Measurements from ENCODE around the gene LAIR2. TPM values are rescaled to one million over a fixed set of nuclear protein-coding genes. Genes with fewer than 3 reads are reported as not detected.
A peak's percentile ranks its signal among the peaks of the same experiment; 100 is the strongest.

The LAIR2 gene
- total and polyA plus RNA-seq, 2 donors (not counting 1 experiment from before 2014, with no cell fraction given) = not detected

- Histone ChIP-seq H3K27ac (ENCODE audit: insufficient read depth, low read length) (no peak overlapping the region), H3K4me1 (ENCODE audit: control insufficient read depth, extremely low read depth, insufficient read depth, low read length) (no peaks in the 10 kb centered on the region)
- no peak for DNase-seq (ENCODE audit: low read depth in 2 of 2)
Measured at GRCh38 chr19:54521860-54522513, 19.4 kb downstream of the LAIR2 start.

DNA sequence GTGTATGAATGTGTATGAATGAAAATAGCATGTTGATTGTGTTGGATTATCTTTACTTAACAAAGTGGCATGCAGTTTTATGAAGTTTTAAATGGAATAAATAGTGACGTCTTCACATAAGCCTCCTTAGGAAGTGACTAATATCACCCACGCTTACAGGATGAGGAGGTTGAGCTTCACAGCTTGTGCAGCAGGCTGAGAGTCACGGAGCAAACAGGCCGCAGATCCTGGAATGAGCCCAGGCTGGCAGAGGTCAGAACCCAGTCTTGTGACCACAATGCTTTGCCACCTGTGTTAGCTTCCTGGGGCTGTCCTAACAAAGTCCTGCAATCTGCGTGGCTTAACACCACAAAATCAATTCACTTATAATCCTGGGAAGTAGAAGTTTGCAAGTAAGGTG is 20.8 kb downstream of the LAIR2 start:
- Histone ChIP-seq H2AFZ (ENCODE audit: low read length) (no peak overlapping the region), H4K20me1 (ENCODE audit: control insufficient read depth, extremely low read depth, insufficient read depth, low read length) (no peaks in the 10 kb centered on the region), H3K4me2 (ENCODE audit: extremely low read depth, insufficient read depth, low read length) (no peak overlapping the region), H3K9me3 (ENCODE audit: control insufficient read depth, insufficient read depth, low read depth, low read length) (no peaks in the 10 kb centered on the region), H3K27ac (ENCODE audit: insufficient read depth, low read length) (no peak overlapping the region), H3K4me3 (replicated peaks in 1 of 4; ENCODE audit: control extremely low read depth in 1 of 4, insufficient read depth in 1 of 4, low read depth in 3 of 4, low read length in 4 of 4) (no peak overlapping the region), H3K79me2 (ENCODE audit: control insufficient read depth, insufficient read depth, low read length) (no peaks in the 10 kb centered on the region), H3K27me3 (ENCODE audit: control insufficient read depth, insufficient read depth, low read length) (no peaks in the 10 kb centered on the region), H3K4me1 (ENCODE audit: control insufficient read depth, extremely low read depth, insufficient read depth, low read length) (no peaks in the 10 kb centered on the region), H3K36me3 (ENCODE audit: control insufficient read depth, insufficient read depth, low read length) (no peaks in the 10 kb centered on the region), H3K9ac (ENCODE audit: insufficient read depth, low read length) (no peak overlapping the region)
- TF ChIP-seq EZH2 (IDR thresholded peaks at IDR 0.05; ENCODE audit: low read length, missing control alignments) = no peak
- no peak for TF ChIP-seq CTCF (conservative IDR thresholded peaks at IDR 0.05 in 1 of 2, IDR thresholded peaks at IDR 0.05 in 1 of 2; ENCODE audit: low read depth in 1 of 2, low read length in 2 of 2)
- peak in 1 of 2 donors; percentile 4 for DNase-seq (ENCODE audit: low read depth in 2 of 2)

More at GRCh38 chr19:54521860-54522513, 19.4 kb downstream of the LAIR2 start:
- no peaks in the 10 kb centered on the region for H3K27me3 ChIP-seq (ENCODE audit: control insufficient read depth, insufficient read depth, low read length)
- no peak overlapping the region for H3K4me3 ChIP-seq (replicated peaks in 1 of 4; ENCODE audit: control extremely low read depth in 1 of 4, insufficient read depth in 1 of 4, low read depth in 3 of 4, low read length in 4 of 4)
- no peak overlapping the region for H3K9ac ChIP-seq (ENCODE audit: insufficient read depth, low read length)
- no peaks in the 10 kb centered on the region for H3K79me2 ChIP-seq (ENCODE audit: control insufficient read depth, insufficient read depth, low read length)
- no peak overlapping the region for H2AFZ ChIP-seq (ENCODE audit: low read length)
- TF ChIP-seq CTCF (conservative IDR thresholded peaks at IDR 0.05 in 1 of 2, IDR thresholded peaks at IDR 0.05 in 1 of 2; ENCODE audit: low read depth in 1 of 2, low read length in 2 of 2) = no peak
- no peak for TF ChIP-seq EZH2 (IDR thresholded peaks at IDR 0.05; ENCODE audit: low read length, missing control alignments)
- no peak overlapping the region for H3K4me2 ChIP-seq (ENCODE audit: extremely low read depth, insufficient read depth, low read length)
- H3K36me3 ChIP-seq (ENCODE audit: control insufficient read depth, insufficient read depth, low read length) = no peaks in the 10 kb centered on the region
- no peaks in the 10 kb centered on the region for H4K20me1 ChIP-seq (ENCODE audit: control insufficient read depth, extremely low read depth, insufficient read depth, low read length)
- H3K9me3 ChIP-seq (ENCODE audit: control insufficient read depth, insufficient read depth, low read depth, low read length) = no peaks in the 10 kb centered on the region

- H3K36me3 ChIP-seq (ENCODE audit: control insufficient read depth, insufficient read depth, low read length) = no peaks in the 10 kb centered on the region
- H2AFZ ChIP-seq (ENCODE audit: low read length) = no peak overlapping the region
- H3K9ac ChIP-seq (ENCODE audit: insufficient read depth, low read length) = no peak overlapping the region
- no peak overlapping the region for H3K4me2 ChIP-seq (ENCODE audit: extremely low read depth, insufficient read depth, low read length)
- no peaks in the 10 kb centered on the region for H4K20me1 ChIP-seq (ENCODE audit: control insufficient read depth, extremely low read depth, insufficient read depth, low read length)
- no peak for TF ChIP-seq CTCF (conservative IDR thresholded peaks at IDR 0.05 in 1 of 2, IDR thresholded peaks at IDR 0.05 in 1 of 2; ENCODE audit: low read depth in 1 of 2, low read length in 2 of 2)
- TF ChIP-seq EZH2 (IDR thresholded peaks at IDR 0.05; ENCODE audit: low read length, missing control alignments) = no peak
- no peaks in the 10 kb centered on the region for H3K79me2 ChIP-seq (ENCODE audit: control insufficient read depth, insufficient read depth, low read length)
- no peaks in the 10 kb centered on the region for H3K9me3 ChIP-seq (ENCODE audit: control insufficient read depth, insufficient read depth, low read depth, low read length)
- no peaks in the 10 kb centered on the region for H3K4me1 ChIP-seq (ENCODE audit: control insufficient read depth, extremely low read depth, insufficient read depth, low read length)
- H3K27me3 ChIP-seq (ENCODE audit: control insufficient read depth, insufficient read depth, low read length) = no peaks in the 10 kb centered on the region
- no peak overlapping the region for H3K4me3 ChIP-seq (replicated peaks in 1 of 4; ENCODE audit: control extremely low read depth in 1 of 4, insufficient read depth in 1 of 4, low read depth in 3 of 4, low read length in 4 of 4)
- H3K27ac ChIP-seq (ENCODE audit: insufficient read depth, low read length) = no peak overlapping the region
- DNase-seq (ENCODE audit: low read depth in 2 of 2) = no peak
Measured at GRCh38 chr19:54525636-54526035, 23.0 kb downstream of the LAIR2 start.
